Heart right ventricle (tissue), 16 donors: ENCODE measurements around the gene CDK15. TPM values are rescaled to one million over a fixed set of nuclear protein-coding genes. Genes with fewer than 3 reads are reported as not detected.

Source experiments
- ATAC-seq, 8 donors: fragments of 200-7000 bp; cut with Tn5 transposase; one replicate each; pipeline ENCODE4 v1.9.1; 2020; ENCODE audit warnings: mild to moderate bottlenecking in 8 of 8, moderate library complexity in 8 of 8, moderate number of reproducible peaks in 1 of 8
- DNase-seq, 2 donors: peaks; one replicate each; pipeline ENCODE4 v3.0.0-alpha.2; 2020
- H3K27ac ChIP-seq, 10 donors: fragments of 200-600 bp; sonication (generic) in 2 of 10; one replicate each; pipeline versions ENCODE4 v1.5.0 to v1.8.0; 2020 to 2022; ENCODE audit warnings: mild to moderate bottlenecking in 3 of 10
- H3K27me3 ChIP-seq, 7 donors: fragments of 200-600 bp; one replicate each; pipeline ENCODE4 v1.8.0; 2021 to 2022; ENCODE audit warnings: mild to moderate bottlenecking in 2 of 7
- H3K36me3 ChIP-seq, 9 donors: fragments of 200-600 bp; sonication (generic) in 1 of 9; one replicate each; pipeline versions ENCODE4 v1.5.0 to v1.8.0; 2020 to 2022; ENCODE audit warnings: mild to moderate bottlenecking in 2 of 9
- H3K4me1 ChIP-seq, 9 donors: fragments of 200-600 bp; sonication (generic) in 1 of 9; one replicate each; pipeline versions ENCODE4 v1.5.0 to v1.8.0; 2020 to 2022; ENCODE audit warnings: mild to moderate bottlenecking in 4 of 9
- H3K4me3 ChIP-seq, 10 donors: fragments of 200-600 bp; sonication (generic) in 2 of 10; one replicate each; pipeline versions ENCODE4 v1.5.0 to v1.8.0; 2020 to 2022; ENCODE audit warnings: mild to moderate bottlenecking in 7 of 10, moderate library complexity in 2 of 10
- H3K9me3 ChIP-seq, 11 donors: fragments of 200-600 bp in 10 of 11; sonication (generic) in 2 of 11; one replicate each; pipeline versions ENCODE4 v1.5.0 to v1.8.0; 2013 to 2022; ENCODE audit warnings: mild to moderate bottlenecking in 2 of 11, control low read depth in 1 of 11, moderate library complexity in 1 of 11
- WGBS, 2 donors: extraction: QIAGEN DNeasy Blood & Tissue Kit; methylation state at CpG; one replicate each; pipeline ENCODE4 v1.1.7; 2013; ENCODE audit warnings: inconsistent platforms in 1 of 2; 5-methylcytosine and 5-hydroxymethylcytosine counted together
- intact Hi-C, 10 donors: fragments of 100-400 bp; cut with DNase I; formaldehyde crosslinking; loops; one replicate each; pipeline versions ENCODE4 v1.11.1 to v1.14.2; 2022
- polyA plus RNA-seq, 2 donors: library from polyadenylated mRNA; stranded (reverse); fragments of 200-250 nt; gene quantifications; one replicate each; pipeline ENCODE4 v1.2.3, GENCODE V29; 2013
- total RNA-seq, 10 donors: library from RNA; stranded (reverse); fragmentation: NEBNext Ultra II Directional in 3 of 10; extraction: Animal tissue kit (Norgen Biotek cat#: 25700) in 3 of 10; gene quantifications; one replicate each; pipeline versions ENCODE4 v1.2.1 to v1.2.4, GENCODE V29; 2021 to 2023
- TF ChIP-seq, protein P1 (sequence below), 9 donors: fragments of 200-600 bp; sonication (generic) in 2 of 9; IDR thresholded peaks; one replicate each; pipeline versions ENCODE4 v1.5.0 to v1.8.0; 2021 to 2022; ENCODE audit warnings: antibody characterized with exemption in 9 of 9, mild to moderate bottlenecking in 5 of 9, moderate library complexity in 1 of 9
- donor health status: Arrhythmogenic right ventricular cardiomyopathy.
- donor health status: ischemic (EF 13 %, LVEDD 7.1; RV severe dilation, severe dysfunction).
- donor health status: healthy with polysubstance abuse.
- donor health status: DM: no; HTN: yes; CAD: no.
- donor health status: DM: no; HTN: no; CAD: no.
- donor health status: ischemic (EF 25% LVEDD 6.9; RV normal size, moderate dysfunction).
- donor health status: ischemic (EF 25% LVEDD 5.7; RV mildly dilated, moderate dysfunction).
- donor health status: healthy.
- donor health status: DM: yes; HTN: yes; CAD: no.
- donor health status: Ischemic cardiomyopathy.
- donor health status: ischemic (EF 35%, LVEDD 5.7; RV mildly dilated, moderate dysfunction).
- donor health status: nonischemic (EF 11% LVEDD 7.7; RV severe dilation, severe dysfunction).
- donor health status: DM: yes; HTN: yes; CAD: no.
- donor health status: PGD.
- donor health status: ischemic (EF 29% LVEDD 5.4; RV normal size, mild dysfunction).
- donor health status: nonischemic (EF 23%, LVEDD 6.1; RV moderate dilation, normal function).

CDK15 gene
- total and polyA plus RNA-seq, 12 donors: 0.07 to 0.39 (median 0.15) TPM; not detected in 1

DNA sequence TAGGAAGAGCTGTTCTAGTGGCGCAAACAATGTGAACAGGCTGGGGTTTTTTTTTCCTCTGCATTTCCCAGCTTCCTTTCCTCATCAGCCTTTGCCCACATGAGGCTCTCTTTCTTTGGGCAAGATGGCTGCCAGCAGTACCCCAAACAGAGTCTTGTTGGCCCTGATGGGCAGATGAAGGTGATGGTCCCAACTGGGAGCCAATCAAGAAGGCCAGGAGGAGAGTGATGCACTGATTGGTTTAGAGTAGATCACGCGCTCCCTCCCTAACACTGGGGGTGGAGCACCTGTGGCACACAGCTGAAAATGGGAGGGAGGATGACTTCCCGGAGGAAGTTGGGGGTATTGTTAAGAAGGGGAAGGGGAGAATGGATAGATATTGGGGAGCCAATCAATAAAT lies 131.0 kb downstream of the CDK15 start:
- H3K27me3 ChIP-seq: peaks cover 0 to 26% (median 9%) of the 10 kb centered on the region in 7 donors
- DNase-seq: no peak
- peaks cover 0 to 12% (median 0%) of the 10 kb centered on the region in 11 donors for H3K9me3 ChIP-seq
- peaks cover 0 to 7% (median 0%) of the 10 kb centered on the region in 9 donors for H3K4me1 ChIP-seq
- intact Hi-C loops: no loop called here
- TF ChIP-seq, protein P1, sequence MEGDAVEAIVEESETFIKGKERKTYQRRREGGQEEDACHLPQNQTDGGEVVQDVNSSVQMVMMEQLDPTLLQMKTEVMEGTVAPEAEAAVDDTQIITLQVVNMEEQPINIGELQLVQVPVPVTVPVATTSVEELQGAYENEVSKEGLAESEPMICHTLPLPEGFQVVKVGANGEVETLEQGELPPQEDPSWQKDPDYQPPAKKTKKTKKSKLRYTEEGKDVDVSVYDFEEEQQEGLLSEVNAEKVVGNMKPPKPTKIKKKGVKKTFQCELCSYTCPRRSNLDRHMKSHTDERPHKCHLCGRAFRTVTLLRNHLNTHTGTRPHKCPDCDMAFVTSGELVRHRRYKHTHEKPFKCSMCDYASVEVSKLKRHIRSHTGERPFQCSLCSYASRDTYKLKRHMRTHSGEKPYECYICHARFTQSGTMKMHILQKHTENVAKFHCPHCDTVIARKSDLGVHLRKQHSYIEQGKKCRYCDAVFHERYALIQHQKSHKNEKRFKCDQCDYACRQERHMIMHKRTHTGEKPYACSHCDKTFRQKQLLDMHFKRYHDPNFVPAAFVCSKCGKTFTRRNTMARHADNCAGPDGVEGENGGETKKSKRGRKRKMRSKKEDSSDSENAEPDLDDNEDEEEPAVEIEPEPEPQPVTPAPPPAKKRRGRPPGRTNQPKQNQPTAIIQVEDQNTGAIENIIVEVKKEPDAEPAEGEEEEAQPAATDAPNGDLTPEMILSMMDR (IDR thresholded peaks at IDR 0.05): no peak
- ATAC-seq: no peak
- no peak overlapping the region for H3K4me3 ChIP-seq
- WGBS, 2 donors: 87% methylated on average over 4 of the region's 4 CpGs
- no peak overlapping the region for H3K27ac ChIP-seq
- H3K36me3 ChIP-seq: no peaks in the 10 kb centered on the region

DNA sequence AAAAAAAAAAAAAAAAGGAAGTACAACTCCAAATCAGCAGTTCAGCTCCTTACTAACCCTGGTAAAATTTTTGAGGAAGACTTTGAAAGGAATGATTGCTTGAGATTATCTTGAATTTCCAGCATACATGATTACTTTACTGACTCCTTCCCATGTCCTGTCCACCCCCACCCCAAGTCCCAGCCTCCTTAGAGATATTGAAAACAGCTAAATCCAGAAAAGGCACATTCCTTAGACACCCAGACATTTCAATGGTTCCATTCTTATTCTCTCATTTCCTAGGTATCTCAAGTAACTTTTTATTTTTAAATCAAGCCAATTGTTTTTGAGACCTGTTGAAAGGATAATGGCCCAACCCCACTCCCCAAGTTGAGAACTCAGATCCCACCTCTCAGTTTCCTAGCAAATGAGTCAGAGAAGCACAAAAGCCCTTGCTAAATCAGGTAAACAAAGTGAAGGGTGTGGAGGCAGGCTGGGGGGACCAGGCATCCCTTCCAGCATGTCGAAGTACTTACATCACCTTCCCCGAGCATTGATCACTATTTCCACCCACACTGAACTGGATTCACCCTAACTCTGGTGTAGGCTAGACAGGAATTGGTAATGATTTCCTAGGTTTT lies 131.9 kb downstream of the CDK15 start:
- H3K27ac ChIP-seq: no peak overlapping the region
- peaks cover 0 to 7% (median 0%) of the 10 kb centered on the region in 9 donors for H3K4me1 ChIP-seq
- H3K27me3 ChIP-seq: peaks cover 0 to 26% (median 9%) of the 10 kb centered on the region in 7 donors
- intact Hi-C loops: no loop called here
- ATAC-seq (no peak), DNase-seq (no peak)
- no peak overlapping the region for H3K4me3 ChIP-seq
- peaks cover 0 to 12% (median 0%) of the 10 kb centered on the region in 11 donors for H3K9me3 ChIP-seq
- 77 to 82% methylated on average over 2 of the region's 2 CpGs for WGBS, 2 donors
- TF ChIP-seq, protein P1 (IDR thresholded peaks at IDR 0.05): no peak
- H3K36me3 ChIP-seq: no peaks in the 10 kb centered on the region

DNA sequence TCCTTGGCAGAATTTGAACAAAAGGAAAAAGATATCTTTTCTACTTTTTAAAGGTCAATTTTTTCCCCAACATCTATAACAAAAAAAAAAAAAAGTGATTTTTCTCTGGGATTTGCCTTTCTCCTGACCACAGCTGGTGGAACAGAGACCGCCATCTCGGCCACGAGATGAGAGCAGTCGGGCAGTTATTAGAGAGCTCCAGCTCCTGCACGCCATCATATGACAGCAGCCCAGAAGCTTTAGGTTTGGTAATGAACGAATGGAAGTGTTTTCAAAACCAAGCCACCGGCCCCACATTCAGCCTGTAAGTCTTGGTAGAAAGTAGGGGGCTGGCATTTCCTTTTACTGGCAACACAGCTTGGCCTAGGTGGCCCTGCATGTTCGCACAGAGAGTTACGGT lies 132.4 kb downstream of the CDK15 start:
- TF ChIP-seq, protein P1 (IDR thresholded peaks at IDR 0.05): no peak
- Histone ChIP-seq H3K9me3 (peaks cover 0 to 12% (median 0%) of the 10 kb centered on the region in 11 donors), H3K27me3 (peaks cover 0 to 23% (median 9%) of the 10 kb centered on the region in 7 donors), H3K27ac (no peak overlapping the region), H3K4me3 (no peak overlapping the region), H3K4me1 (peaks cover 0 to 5% (median 0%) of the 10 kb centered on the region in 9 donors), H3K36me3 (no peaks in the 10 kb centered on the region)
- ATAC-seq: no peak
- intact Hi-C loops: no loop called here
- WGBS, 2 donors: 91 to 94% methylated on average over 9 of the region's 9 CpGs
- DNase-seq: no peak

DNA sequence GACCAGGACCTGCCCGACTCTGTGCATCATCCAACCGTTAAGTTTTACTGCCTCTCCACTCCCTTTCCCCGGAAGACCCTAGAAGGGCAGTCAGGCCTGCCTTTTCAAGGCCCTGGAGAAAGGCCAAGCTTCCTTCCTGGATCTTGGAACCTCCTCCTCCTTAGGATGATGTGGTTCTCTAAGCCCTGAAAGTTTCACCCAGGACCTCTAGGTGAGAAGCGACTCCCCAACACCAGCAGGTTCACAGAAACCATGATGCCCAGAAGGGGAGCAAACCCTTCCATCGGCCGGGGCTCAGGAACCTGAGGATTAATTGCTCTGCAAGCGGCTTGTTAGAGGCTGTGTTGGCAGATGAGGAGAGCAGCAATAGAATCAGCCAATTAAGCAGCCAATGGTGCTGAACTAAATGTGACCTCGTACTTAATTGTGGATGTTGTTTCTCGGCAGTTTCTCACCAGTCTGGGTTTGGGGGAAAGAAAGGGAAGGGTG lies 133.2 kb downstream of the CDK15 start:
- peaks cover 0 to 12% (median 0%) of the 10 kb centered on the region in 11 donors for H3K9me3 ChIP-seq

More for the DNA sequence above, 133.2 kb downstream of the CDK15 start:
- no peaks in the 10 kb centered on the region for H3K36me3 ChIP-seq
- H3K27ac ChIP-seq: no peak overlapping the region
- no peak overlapping the region for H3K4me3 ChIP-seq
- no peak for DNase-seq
- intact Hi-C loops: no loop called here
- TF ChIP-seq, protein P1 (IDR thresholded peaks at IDR 0.05): no peak
- 56 to 59% methylated on average over 9 of the region's 9 CpGs for WGBS, 2 donors
- ATAC-seq: no peak
- peaks cover 0 to 22% (median 9%) of the 10 kb centered on the region in 7 donors for H3K27me3 ChIP-seq
- H3K4me1 ChIP-seq: no peaks in the 10 kb centered on the region
